CD4-positive, alpha-beta T cell (primary cell): ENCODE measurements around the gene HOGA1. TPM values are rescaled to one million over a fixed set of nuclear protein-coding genes. Genes with fewer than 3 reads are reported as not detected.

ENCODE experiments used
- ATAC-seq: fragments of 200-7000 bp; cut with Tn5 transposase; one replicate; pipeline ENCODE4 v1.10.0; 2022; ENCODE audit warnings: mild to moderate bottlenecking; ENCODE audit not compliant: poor library complexity
- CTCF ChIA-PET: fragments of 350-600 bp; sonication (Branson Sonifier 250); formaldehyde crosslinking; loops from one replicate; lab custom pipeline; 2021; ENCODE audit warnings: antibody characterized with exemption, inconsistent platforms; lab: Charles Lee
- POLR2A ChIA-PET: fragments of 350-600 bp; sonication (Branson Sonifier 250); formaldehyde crosslinking; loops from one replicate; lab custom pipeline; 2021; ENCODE audit warnings: antibody characterized with exemption, inconsistent platforms; lab: Charles Lee
- DNase-seq, 14 experiments: peaks; one replicate each; pipeline ENCODE4 v3.0.0-alpha.2; 2013 to 2020; ENCODE audit warnings: mixed read lengths in 2 of 14
- H3K27ac ChIP-seq, 2 donors: one replicate each; pipeline versions ENCODE4 v1.5.1 to v1.7.0; 2013; ENCODE audit warnings: low read length in 2 of 2, low read depth in 1 of 2, mild to moderate bottlenecking in 1 of 2
- H3K27me3 ChIP-seq, 2 experiments: 1 replicate in 1 of 2; 2 replicates in 1 of 2; pipeline versions ENCODE4 v1.6.1 to v1.7.0; 2013; ENCODE audit warnings: low read length in 2 of 2, control low read depth in 1 of 2, mild to moderate bottlenecking in 1 of 2, moderate library complexity in 1 of 2; ENCODE audit not compliant: insufficient read depth in 2 of 2, control insufficient read depth in 1 of 2
- H3K36me3 ChIP-seq: one replicate; pipeline ENCODE4 v1.6.1; 2013; ENCODE audit warnings: low read length, control low read depth; ENCODE audit not compliant: insufficient read depth
- H3K4me1 ChIP-seq: one replicate; pipeline ENCODE4 v1.6.1; 2013; ENCODE audit warnings: low read length, control low read depth; ENCODE audit not compliant: insufficient read depth
- H3K4me3 ChIP-seq: one replicate; pipeline ENCODE4 v1.5.1; 2013; ENCODE audit warnings: mild to moderate bottlenecking, low read length, moderate library complexity
- H3K9me3 ChIP-seq, 2 experiments: 1 replicate in 1 of 2; 2 replicates in 1 of 2; pipeline versions ENCODE4 v1.6.1 to v1.7.0; 2013; ENCODE audit warnings: low read length in 2 of 2, mild to moderate bottlenecking in 2 of 2, control low read depth in 1 of 2, moderate library complexity in 1 of 2; ENCODE audit not compliant: control insufficient read depth in 1 of 2, insufficient read depth in 1 of 2
- H3K27ac Mint-ChIP-seq: one replicate; pipeline ENCODE4 v1.8.0; 2020; ENCODE audit warnings: mixed read lengths
- H3K27me3 Mint-ChIP-seq: one replicate; pipeline ENCODE4 v1.8.0; 2021; ENCODE audit warnings: mixed read lengths
- H3K36me3 Mint-ChIP-seq: one replicate; pipeline ENCODE4 v1.8.0; 2021; ENCODE audit warnings: low read depth, mixed read lengths
- H3K4me1 Mint-ChIP-seq: one replicate; pipeline ENCODE4 v1.8.0; 2021; ENCODE audit warnings: low read depth, mixed read lengths
- H3K4me3 Mint-ChIP-seq: one replicate; pipeline ENCODE4 v1.8.0; 2020; ENCODE audit warnings: mild to moderate bottlenecking, mixed read lengths
- H3K9me3 Mint-ChIP-seq: one replicate; pipeline ENCODE4 v1.8.0; 2020; ENCODE audit warnings: mixed read lengths
- CTCF ChIP-seq: fragments of 200-600 bp; IDR thresholded peaks from one replicate; pipeline ENCODE4 v1.8.0; 2022; ENCODE audit warnings: antibody characterized with exemption, mild to moderate bottlenecking
- intact Hi-C, 2 experiments: fragments of 100-400 bp; cut with DNase I in 1 of 2; cut with micrococcal nuclease in 1 of 2; formaldehyde crosslinking; loops; one replicate each; pipeline versions ENCODE4 v1.15.1 to v1.9.0; 2023 to 2025; cut with DNase I, micrococcal nuclease
- total RNA-seq, 174 experiments: library from RNA in 2 of 174; stranded (reverse) in 2 of 174; gene quantifications; one replicate each; pipeline ENCODE4 v1.2.3 and lab custom pipeline; 2021 to 2026

Gene HOGA1
- total RNA-seq, 2 experiments from 2014 or later: not detected

DNA sequence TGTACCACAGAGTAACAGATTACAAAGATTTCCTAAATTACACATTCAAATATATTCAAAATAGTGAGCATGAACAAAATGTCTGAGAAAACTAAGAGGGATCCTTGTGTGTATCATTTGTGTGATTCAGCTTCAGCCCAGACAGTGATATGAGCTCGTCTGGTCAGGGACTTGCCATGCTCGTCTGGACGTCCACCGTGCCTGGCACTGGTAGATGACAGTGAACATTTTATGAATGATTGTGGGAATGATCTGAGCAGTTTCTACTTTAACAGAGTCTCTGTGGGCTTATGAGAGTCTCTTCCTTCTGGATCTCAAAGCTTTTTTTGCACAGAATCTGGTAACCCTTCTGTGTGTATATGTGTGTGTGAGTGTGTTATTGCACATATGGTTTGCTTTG, 45.8 kb upstream of the HOGA1 start:
- Histone ChIP-seq H3K4me1 (peaks cover 10% of the 10 kb centered on the region), H3K36me3 (no peaks in the 10 kb centered on the region), H3K4me3 (no peak overlapping the region), H3K27me3 (no peaks in the 10 kb centered on the region), H3K9me3 (no peaks in the 10 kb centered on the region), H3K27ac (no peak overlapping the region)
- ATAC-seq: no peak
- no peaks in the 10 kb centered on the region for H3K36me3 Mint-ChIP-seq
- H3K4me3 Mint-ChIP-seq: no peak overlapping the region
- intact Hi-C loops: no loop called here
- H3K27ac Mint-ChIP-seq: no peak overlapping the region
- TF ChIP-seq CTCF: no peak
- DNase-seq: no peak
- H3K9me3 Mint-ChIP-seq: no peaks in the 10 kb centered on the region
- no peaks in the 10 kb centered on the region for H3K27me3 Mint-ChIP-seq
- ChIA-PET POLR2A (no interaction called here), CTCF (no interaction called here)
- H3K4me1 Mint-ChIP-seq: no peaks in the 10 kb centered on the region

DNA sequence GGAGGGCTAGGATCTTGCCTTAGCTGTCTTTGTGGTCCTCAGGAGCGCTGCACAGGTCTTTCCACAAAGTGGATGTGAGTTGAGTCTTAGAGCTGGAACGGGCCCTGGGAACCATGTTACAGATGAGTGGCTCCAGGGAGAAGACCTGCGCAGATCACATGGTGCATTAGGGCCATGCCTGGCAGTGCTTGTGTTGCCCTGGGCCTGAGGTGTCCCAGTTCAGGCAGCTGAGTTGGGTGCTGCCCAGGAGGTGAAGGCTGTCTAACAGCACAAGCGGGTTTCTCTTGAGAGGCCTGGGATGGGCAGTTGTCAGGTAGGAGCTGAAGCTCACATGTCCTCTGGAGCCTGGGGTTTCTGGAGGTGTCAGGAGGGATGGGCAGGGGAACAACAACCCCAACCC, 45.4 kb upstream of the HOGA1 start:
- Histone ChIP-seq H3K4me1 (peaks cover 10% of the 10 kb centered on the region), H3K36me3 (no peaks in the 10 kb centered on the region), H3K27me3 (no peaks in the 10 kb centered on the region), H3K9me3 (no peaks in the 10 kb centered on the region), H3K4me3 (no peak overlapping the region), H3K27ac (no peak overlapping the region)
- POLR2A ChIA-PET: no interaction called here
- no peaks in the 10 kb centered on the region for H3K27me3 Mint-ChIP-seq
- no peaks in the 10 kb centered on the region for H3K9me3 Mint-ChIP-seq
- CTCF ChIA-PET: no interaction called here
- no peak for DNase-seq
- TF ChIP-seq CTCF: no peak
- no peaks in the 10 kb centered on the region for H3K36me3 Mint-ChIP-seq
- no peaks in the 10 kb centered on the region for H3K4me1 Mint-ChIP-seq
- intact Hi-C loops: no loop called here
- H3K27ac Mint-ChIP-seq: no peak overlapping the region
- H3K4me3 Mint-ChIP-seq: no peak overlapping the region
- no peak for ATAC-seq

GRCh38 chr10:97539523-97540200, 44.5 kb upstream of the HOGA1 start:
- H3K9me3 ChIP-seq: no peaks in the 10 kb centered on the region
- no peaks in the 10 kb centered on the region for H3K36me3 ChIP-seq
- H3K27ac ChIP-seq: no peak overlapping the region
- no peak for DNase-seq
- H3K9me3 Mint-ChIP-seq: no peaks in the 10 kb centered on the region
- no peak overlapping the region for H3K27ac Mint-ChIP-seq
- H3K27me3 Mint-ChIP-seq: no peaks in the 10 kb centered on the region
- ChIA-PET CTCF (no interaction called here), POLR2A (no interaction called here)
- no peaks in the 10 kb centered on the region for H3K27me3 ChIP-seq
- intact Hi-C loops: loop anchor here in 1 of 2 experiments (5.0 kb wide), 1 partner anchor 32 kb away; no protein-coding TSS in a partner anchor
- ATAC-seq: no peak
- H3K4me1 ChIP-seq: peaks cover 10% of the 10 kb centered on the region
- no peaks in the 10 kb centered on the region for H3K36me3 Mint-ChIP-seq
- no peaks in the 10 kb centered on the region for H3K4me1 Mint-ChIP-seq
- no peak for TF ChIP-seq CTCF
- no peak overlapping the region for H3K4me3 ChIP-seq
- H3K4me3 Mint-ChIP-seq: no peak overlapping the region
